GM18861 (cell line): ENCODE data around the gene GSG1L.

ENCODE experiments used
- ATAC-seq: cut with Tn5 transposase; IDR thresholded peaks from one replicate; pipeline ENCODE4 v1.9.1; 2021; ENCODE audit not compliant: unreplicated experiment

Gene GSG1L

GRCh38 chr16:28067604-28068379, 4.3 kb upstream of the GSG1L start:
- ATAC-seq: no peak

GRCh38 chr16:28064706-28065249, 1.3 kb upstream of the GSG1L start:
- ATAC-seq: no peak

- no peak for ATAC-seq
These were observed 636 bp upstream of the GSG1L start for GRCh38 chr16:28064150-28064549.

- ATAC-seq: no peak
These were observed 530 bp downstream of the GSG1L start for GRCh38 chr16:28062847-28063521.

GRCh38 chr16:28062261-28062846, 1.2 kb downstream of the GSG1L start:
- no peak for ATAC-seq

GRCh38 chr16:28061352-28062101, 2.0 kb downstream of the GSG1L start:
- ATAC-seq: no peak

GRCh38 chr16:28059841-28060575, 3.5 kb downstream of the GSG1L start:
- ATAC-seq: no peak

- no peak for ATAC-seq
These were observed 4.5 kb downstream of the GSG1L start for GRCh38 chr16:28058839-28059589.

GRCh38 chr16:28057949-28058348, 5.6 kb downstream of the GSG1L start:
- ATAC-seq: no peak

GRCh38 chr16:28053461-28053860, 10.1 kb downstream of the GSG1L start:
- ATAC-seq: no peak

- no peak for ATAC-seq
These were observed 11.0 kb downstream of the GSG1L start for GRCh38 chr16:28052274-28053128.

- no peak for ATAC-seq
These were observed 12.0 kb downstream of the GSG1L start for GRCh38 chr16:28051486-28051885.

GRCh38 chr16:28042811-28043210, 20.7 kb downstream of the GSG1L start:
- ATAC-seq: no peak

- ATAC-seq: no peak
These were observed 21.9 kb downstream of the GSG1L start for GRCh38 chr16:28041615-28042014.

GRCh38 chr16:28040039-28040438, 23.5 kb downstream of the GSG1L start:
- no peak for ATAC-seq

- no peak for ATAC-seq
These were observed 24.0 kb downstream of the GSG1L start for GRCh38 chr16:28039493-28039892.

GRCh38 chr16:28038409-28038808, 25.1 kb downstream of the GSG1L start:
- ATAC-seq: no peak

GRCh38 chr16:28035866-28036393, 27.6 kb downstream of the GSG1L start:
- ATAC-seq: no peak

- ATAC-seq: no peak
These were observed 29.6 kb downstream of the GSG1L start for GRCh38 chr16:28033870-28034269.
